H9 (cell line): ENCODE results near the gene ABCG1. TPM values are rescaled to one million over a fixed set of nuclear protein-coding genes. Genes with fewer than 3 reads are reported as not detected.

ENCODE experiments used
- DNase-seq: peaks from one replicate; pipeline ENCODE4 v3.0.0-alpha.2; 2017
- H2AFZ ChIP-seq: one replicate; pipeline ENCODE4 v1.6.1; 2013; ENCODE audit warnings: mild to moderate bottlenecking, low read length, control low read depth, moderate library complexity
- H2AK5ac ChIP-seq: 2 replicates; pipeline ENCODE4 v1.6.1; 2013; ENCODE audit warnings: low read length, control low read depth, mixed read lengths; ENCODE audit not compliant: insufficient read length
- H2BK120ac ChIP-seq: one replicate; pipeline ENCODE4 v1.6.1; 2013; ENCODE audit warnings: low read depth, mild to moderate bottlenecking, low read length, control low read depth, inconsistent platforms; ENCODE audit not compliant: poor library complexity, severe bottlenecking
- H2BK12ac ChIP-seq: 2 replicates; pipeline ENCODE4 v1.6.1; 2013; ENCODE audit warnings: low read length, control low read depth, mixed read lengths, low read depth; ENCODE audit not compliant: insufficient read length
- H2BK15ac ChIP-seq: 2 replicates; pipeline ENCODE4 v1.6.1; 2013; ENCODE audit warnings: low read depth, low read length, control low read depth
- H2BK20ac ChIP-seq: one replicate; pipeline ENCODE4 v1.6.1; 2013; ENCODE audit warnings: low read depth, mild to moderate bottlenecking, low read length, control low read depth, inconsistent platforms; ENCODE audit not compliant: poor library complexity, severe bottlenecking
- H2BK5ac ChIP-seq: 2 replicates; pipeline ENCODE4 v1.6.1; 2013; ENCODE audit warnings: low read length, control low read depth, mixed read lengths; ENCODE audit not compliant: insufficient read length
- H3K14ac ChIP-seq: 2 replicates; pipeline ENCODE4 v1.6.1; 2013; ENCODE audit warnings: low read length, control low read depth; ENCODE audit not compliant: insufficient read depth
- H3K18ac ChIP-seq: 2 replicates; pipeline ENCODE4 v1.6.1; 2013; ENCODE audit warnings: low read depth, mild to moderate bottlenecking, mixed read lengths, low read length, control low read depth; ENCODE audit not compliant: insufficient read length
- H3K23ac ChIP-seq: 2 replicates; pipeline ENCODE4 v1.6.1; 2013; ENCODE audit warnings: low read length, control low read depth, mixed read lengths, low read depth; ENCODE audit not compliant: insufficient read length
- H3K23me2 ChIP-seq: 2 replicates; pipeline ENCODE4 v1.6.1; 2013; ENCODE audit warnings: low read depth, mild to moderate bottlenecking, mixed read lengths, low read length, control low read depth; ENCODE audit not compliant: insufficient read length, poor library complexity, severe bottlenecking
- H3K27ac ChIP-seq: 2 replicates; pipeline ENCODE4 v1.5.1; 2013; ENCODE audit warnings: low read length, control low read depth, mixed read lengths, low read depth; ENCODE audit not compliant: insufficient read length
- H3K27me3 ChIP-seq: 2 replicates; pipeline ENCODE4 v1.6.1; 2013; ENCODE audit warnings: low read length, control low read depth, inconsistent platforms; ENCODE audit not compliant: insufficient read depth
- H3K4ac ChIP-seq: 2 replicates; pipeline ENCODE4 v1.6.1; 2013; ENCODE audit warnings: low read depth, mild to moderate bottlenecking, control low read depth, inconsistent platforms, low read length, moderate library complexity
- H3K4me1 ChIP-seq: 2 replicates; pipeline ENCODE4 v1.6.1; 2013; ENCODE audit warnings: low read length, control low read depth, inconsistent platforms; ENCODE audit not compliant: insufficient read depth
- H3K4me2 ChIP-seq: 2 replicates; pipeline ENCODE4 v1.6.1; 2013; ENCODE audit warnings: low read length, control low read depth, mixed read lengths; ENCODE audit not compliant: insufficient read length, insufficient read depth
- H3K56ac ChIP-seq: 2 replicates; pipeline ENCODE4 v1.6.1; 2013; ENCODE audit warnings: low read depth, mild to moderate bottlenecking, mixed read lengths, low read length, control low read depth; ENCODE audit not compliant: insufficient read length
- H3K79me1 ChIP-seq: 2 replicates; pipeline ENCODE4 v1.6.1; 2013; ENCODE audit warnings: low read depth, mild to moderate bottlenecking, moderate library complexity, low read length, control low read depth, inconsistent platforms; ENCODE audit not compliant: insufficient read depth, poor library complexity, severe bottlenecking
- H3K79me2 ChIP-seq: 2 replicates; pipeline ENCODE4 v1.6.1; 2013; ENCODE audit warnings: low read length, control low read depth, inconsistent platforms; ENCODE audit not compliant: insufficient read depth
- H3K9ac ChIP-seq: 2 replicates; pipeline ENCODE4 v1.6.1; 2013; ENCODE audit warnings: low read length, control low read depth, mixed read lengths; ENCODE audit not compliant: insufficient read length; ENCODE audit errors: extremely low read depth
- H3K9me3 ChIP-seq: one replicate; pipeline ENCODE4 v1.6.1; 2013; ENCODE audit warnings: low read depth, low read length, inconsistent platforms; ENCODE audit not compliant: control insufficient read depth
- H3T11ph ChIP-seq: one replicate; pipeline ENCODE4 v1.6.1; 2013; ENCODE audit warnings: mild to moderate bottlenecking, low read length, control low read depth, inconsistent platforms
- H4K20me1 ChIP-seq: one replicate; pipeline ENCODE4 v1.6.1; 2013; ENCODE audit not compliant: control insufficient read depth, insufficient read length, insufficient read depth
- H4K5ac ChIP-seq: 2 replicates; pipeline ENCODE4 v1.6.1; 2013; ENCODE audit warnings: low read depth, mild to moderate bottlenecking, mixed read lengths, low read length, control low read depth; ENCODE audit not compliant: insufficient read length
- H4K8ac ChIP-seq: replicated peaks from 2 replicates; pipeline ENCODE4 v1.6.1; 2013; ENCODE audit warnings: low read length, control low read depth, mixed read lengths, low read depth; ENCODE audit not compliant: insufficient read length
- H4K91ac ChIP-seq: 2 replicates; pipeline ENCODE4 v1.6.1; 2013; ENCODE audit warnings: low read depth, mild to moderate bottlenecking, moderate library complexity, mixed read lengths, low read length, control low read depth; ENCODE audit not compliant: insufficient read length
- H3K27ac Mint-ChIP-seq, 3 experiments: 2 replicates in 2 of 3; 3 replicates in 1 of 3; pipeline ENCODE4 v1.8.0; 2020 to 2021; ENCODE audit warnings: mixed read lengths in 3 of 3, mild to moderate bottlenecking in 1 of 3, moderate library complexity in 1 of 3
- H3K27me3 Mint-ChIP-seq: 2 replicates; pipeline ENCODE4 v1.8.0; 2021; ENCODE audit warnings: low read depth, mild to moderate bottlenecking, moderate library complexity, mixed read lengths
- H3K36me3 Mint-ChIP-seq, 3 experiments: 2 replicates in 2 of 3; 3 replicates in 1 of 3; pipeline ENCODE4 v1.8.0; 2020 to 2021; ENCODE audit warnings: low read depth in 3 of 3, mixed read lengths in 3 of 3; ENCODE audit not compliant: insufficient read depth in 1 of 3
- H3K4me1 Mint-ChIP-seq, 2 experiments: 2 replicates each; pipeline ENCODE4 v1.8.0; 2020; ENCODE audit warnings: mixed read lengths in 2 of 2
- H3K4me3 Mint-ChIP-seq, 2 experiments: 2 replicates in 1 of 2; 3 replicates in 1 of 2; pipeline ENCODE4 v1.8.0; 2020 to 2021; ENCODE audit warnings: mild to moderate bottlenecking in 2 of 2, mixed read lengths in 2 of 2, moderate library complexity in 1 of 2
- H3K9me3 Mint-ChIP-seq, 2 experiments: 2 replicates in 1 of 2; 3 replicates in 1 of 2; pipeline ENCODE4 v1.8.0; 2020; ENCODE audit warnings: mild to moderate bottlenecking in 2 of 2, mixed read lengths in 2 of 2, moderate library complexity in 1 of 2
- WGBS: extraction: QIAGEN DNeasy Blood & Tissue Kit; methylation state at CpG from one replicate; pipeline ENCODE4 v1.1.7; 2013; ENCODE audit warnings: missing lambda C conversion rate, low lambda C conversion rate, mixed read lengths; ENCODE audit not compliant: insufficient read length; ENCODE audit errors: extremely low coverage; 5-methylcytosine and 5-hydroxymethylcytosine counted together
- total RNA-seq: library from RNA; stranded (reverse); gene quantifications from 2 replicates; pipeline ENCODE4 v1.2.1, GENCODE V29; 2021
- TF ChIP-seq, protein P1 (sequence below): fragments of 200-600 bp; sonication (generic); conservative IDR thresholded peaks from 3 replicates; pipeline ENCODE4 v1.8.0; 2021; ENCODE audit warnings: antibody characterized with exemption, mild to moderate bottlenecking

ABCG1 gene
- total RNA-seq, 1 experiment from 2014 or later = 0.83 TPM

DNA sequence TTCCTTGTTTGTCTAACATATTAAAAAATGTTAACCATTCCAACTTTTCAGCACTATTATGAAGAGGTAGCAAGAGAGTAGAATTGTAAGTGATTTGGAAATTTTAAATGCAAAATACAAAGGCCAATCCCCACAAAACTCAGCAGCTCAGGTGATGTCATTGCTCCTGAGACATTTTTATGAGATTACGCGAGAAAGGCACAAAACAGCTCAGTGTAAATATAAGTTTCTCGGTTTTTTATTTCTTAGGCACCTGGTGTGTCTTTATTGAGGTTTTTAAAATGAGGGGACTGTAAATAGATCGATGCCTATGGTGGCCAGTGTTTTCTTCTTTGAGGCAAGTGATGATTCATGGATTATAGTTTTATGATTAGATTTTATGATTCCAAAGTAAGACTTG is 6.1 kb downstream of the ABCG1 start:
- Histone ChIP-seq H2BK12ac (no peak overlapping the region), H3K4ac (no peak overlapping the region), H3K27me3 (peaks cover 4% of the 10 kb centered on the region; the same call in 1 of the 2 replicates), H3K18ac (no peak overlapping the region), H3K79me1 (no peaks in the 10 kb centered on the region), H4K20me1 (no peaks in the 10 kb centered on the region), H3K79me2 (no peaks in the 10 kb centered on the region), H2BK120ac (no peak overlapping the region), H3K14ac (no peak overlapping the region), H4K91ac (no peak overlapping the region), H3K56ac (no peak overlapping the region), H2BK20ac (no peak overlapping the region), H2AK5ac (no peak overlapping the region), H3T11ph (no peak overlapping the region), H3K23me2 (peaks cover 5% of the 10 kb centered on the region), H2BK5ac (no peak overlapping the region), H4K5ac (no peak overlapping the region), H3K9me3 (no peaks in the 10 kb centered on the region), H3K4me1 (no peaks in the 10 kb centered on the region), H3K27ac (no peak overlapping the region), H3K23ac (no peak overlapping the region), H2AFZ (no peak overlapping the region), H4K8ac (no peak overlapping the region), H2BK15ac (no peak overlapping the region), H3K4me2 (no peak overlapping the region), H3K9ac (no peak overlapping the region)
- Mint-ChIP-seq H3K4me3 (no peak overlapping the region), H3K36me3 (peaks cover 0 to 2% (median 0%) of the 10 kb centered on the region in 3 experiments; a peak in 1 of 7 replicates), H3K9me3 (peaks cover 0 to 2% of the 10 kb centered on the region in 2 experiments; a peak in 2 of 5 replicates), H3K27ac (no peak overlapping the region), H3K27me3 (peaks cover 84% of the 10 kb centered on the region), H3K4me1 (peaks cover 10 to 14% of the 10 kb centered on the region in 2 experiments)
- TF ChIP-seq, protein P1, sequence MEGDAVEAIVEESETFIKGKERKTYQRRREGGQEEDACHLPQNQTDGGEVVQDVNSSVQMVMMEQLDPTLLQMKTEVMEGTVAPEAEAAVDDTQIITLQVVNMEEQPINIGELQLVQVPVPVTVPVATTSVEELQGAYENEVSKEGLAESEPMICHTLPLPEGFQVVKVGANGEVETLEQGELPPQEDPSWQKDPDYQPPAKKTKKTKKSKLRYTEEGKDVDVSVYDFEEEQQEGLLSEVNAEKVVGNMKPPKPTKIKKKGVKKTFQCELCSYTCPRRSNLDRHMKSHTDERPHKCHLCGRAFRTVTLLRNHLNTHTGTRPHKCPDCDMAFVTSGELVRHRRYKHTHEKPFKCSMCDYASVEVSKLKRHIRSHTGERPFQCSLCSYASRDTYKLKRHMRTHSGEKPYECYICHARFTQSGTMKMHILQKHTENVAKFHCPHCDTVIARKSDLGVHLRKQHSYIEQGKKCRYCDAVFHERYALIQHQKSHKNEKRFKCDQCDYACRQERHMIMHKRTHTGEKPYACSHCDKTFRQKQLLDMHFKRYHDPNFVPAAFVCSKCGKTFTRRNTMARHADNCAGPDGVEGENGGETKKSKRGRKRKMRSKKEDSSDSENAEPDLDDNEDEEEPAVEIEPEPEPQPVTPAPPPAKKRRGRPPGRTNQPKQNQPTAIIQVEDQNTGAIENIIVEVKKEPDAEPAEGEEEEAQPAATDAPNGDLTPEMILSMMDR = no peak
- no CpG with 5 or more reads among the region's 4 CpGs for WGBS
- DNase-seq = no peak
